Measurements from ENCODE around the gene VWC2L.

VWC2L gene

DNA sequence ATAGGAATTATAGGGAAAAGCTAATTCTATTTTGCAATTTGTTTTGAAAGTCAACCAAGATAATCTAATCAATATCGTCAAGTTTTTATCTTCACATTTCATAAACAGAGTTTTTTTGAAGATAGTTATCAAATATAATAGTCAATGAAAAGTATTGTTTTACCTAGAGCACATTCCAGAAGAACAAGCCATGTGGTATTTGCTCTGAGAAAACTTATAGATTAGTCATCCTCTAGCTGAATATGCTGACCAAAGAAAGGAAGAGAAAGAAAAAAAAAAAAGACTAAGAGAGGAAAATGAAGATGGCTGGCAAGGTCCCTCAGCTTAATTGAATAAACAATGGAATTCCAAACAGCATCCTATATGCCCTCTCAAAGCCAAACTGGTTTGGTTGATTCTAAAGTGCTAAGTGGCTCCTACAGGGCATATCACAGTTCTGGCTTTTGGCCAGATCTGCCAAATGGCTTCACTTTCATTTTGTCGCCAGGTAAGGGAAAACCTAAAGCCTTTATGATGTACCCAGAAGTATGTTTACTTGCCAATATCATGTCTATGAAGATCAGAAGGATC lies 132.6 kb downstream of the VWC2L start:
- DNase-seq: no peak

DNA sequence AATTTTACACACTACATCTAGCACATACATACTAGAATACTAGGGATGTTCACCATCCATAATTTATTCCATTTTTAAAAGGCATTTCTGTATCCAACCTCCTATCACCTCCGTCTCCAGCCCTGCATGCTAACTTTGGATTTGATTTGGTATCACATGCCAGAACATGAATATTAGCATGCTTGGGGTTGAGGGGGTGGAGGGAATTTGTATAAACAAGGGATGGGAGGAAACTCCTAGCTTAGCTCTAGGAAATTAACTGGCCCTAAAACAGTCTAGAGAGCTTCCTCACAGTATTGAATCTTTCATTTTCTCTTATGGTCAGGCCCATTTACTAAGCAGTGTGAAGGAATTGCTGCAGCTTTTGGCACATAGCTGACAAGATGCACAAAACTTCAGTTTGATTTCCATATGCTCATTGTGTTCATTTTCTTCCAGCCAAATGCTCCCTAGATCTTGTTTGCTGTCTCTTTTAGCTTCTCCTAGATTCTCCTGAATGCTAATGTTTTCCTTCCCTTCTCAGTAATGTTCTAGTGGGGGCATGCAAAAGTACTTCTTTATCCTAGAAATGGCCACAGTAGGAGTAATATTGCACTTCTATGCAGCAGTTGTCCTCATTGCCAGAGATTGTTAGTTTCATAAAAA lies 135.2 kb downstream of the VWC2L start:
- no peak for DNase-seq

DNA sequence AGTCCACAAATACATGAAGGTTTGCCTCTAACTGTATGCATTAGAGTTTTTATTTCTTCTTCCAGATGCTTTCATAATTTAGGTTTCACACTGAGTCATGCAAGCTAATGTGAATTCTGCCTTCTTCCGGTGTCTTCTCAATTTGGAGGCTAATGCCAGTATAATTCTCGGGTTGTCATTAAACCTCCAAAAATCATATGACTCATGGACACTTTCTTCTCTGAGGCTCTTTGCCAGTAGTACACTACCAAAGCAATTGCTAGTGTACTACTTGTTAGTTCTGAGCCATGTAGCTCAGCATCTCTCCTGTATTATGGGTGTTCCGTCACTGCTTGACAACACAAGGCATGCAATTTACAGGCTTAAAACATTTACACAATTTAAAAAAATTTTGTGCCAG lies 137.1 kb downstream of the VWC2L start:
- DNase-seq: no peak

DNA sequence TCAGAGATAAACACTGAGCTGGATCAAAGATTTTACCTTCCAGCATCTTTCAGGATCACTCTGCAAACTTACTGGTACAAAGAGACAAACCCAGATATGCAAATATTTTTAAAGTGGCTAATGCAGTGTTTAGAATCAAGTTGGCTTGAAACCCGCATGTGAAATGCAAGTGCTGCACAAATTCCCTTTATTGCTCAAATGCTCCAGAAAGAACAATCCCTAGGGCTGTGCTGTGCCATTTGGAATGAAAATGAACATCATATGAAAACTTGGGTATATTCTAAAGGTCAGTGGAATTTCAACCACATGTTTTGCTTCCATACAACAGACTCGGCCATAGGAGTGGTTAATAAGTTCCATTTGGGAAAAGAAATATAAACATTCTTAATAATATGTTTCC lies 139.1 kb downstream of the VWC2L start:
- no peak for DNase-seq

DNA sequence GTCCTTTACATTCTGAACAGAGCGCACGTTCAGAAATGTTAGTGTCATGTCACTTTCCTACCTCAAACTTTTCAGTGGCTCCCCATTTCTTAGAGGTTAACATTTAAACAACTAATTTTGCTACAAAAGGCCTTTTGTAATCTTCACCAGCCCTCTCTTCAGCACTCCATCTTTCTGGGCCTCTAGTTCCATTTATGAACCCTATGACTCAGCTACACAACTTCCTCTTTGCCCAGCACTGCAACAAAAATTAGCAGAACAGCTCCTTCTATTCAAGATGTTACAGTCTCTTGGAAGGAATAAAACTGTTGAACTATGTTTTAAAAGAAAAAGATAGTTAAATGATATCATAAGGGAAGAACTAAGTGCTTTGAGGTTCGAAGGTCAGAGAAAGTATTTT lies 139.9 kb downstream of the VWC2L start:
- no peak for DNase-seq

DNA sequence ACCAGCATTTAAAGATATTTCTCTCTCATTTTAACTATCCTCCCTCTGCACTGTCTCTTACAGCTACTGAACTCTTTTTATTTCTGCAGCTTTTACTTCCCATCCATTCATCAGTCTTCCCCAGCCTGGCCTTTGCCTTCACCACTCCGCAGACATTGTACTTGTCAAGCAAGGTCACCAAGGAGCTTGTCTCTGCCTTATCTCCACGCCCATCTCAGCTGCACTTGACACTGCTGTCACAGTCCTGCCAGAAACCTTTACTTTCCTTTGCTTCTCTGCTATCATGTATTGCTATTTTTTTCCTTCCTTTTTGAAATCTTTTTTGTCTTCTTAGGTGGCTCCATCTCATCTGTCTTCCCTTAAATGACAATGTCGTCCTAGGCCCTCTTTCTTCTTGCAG lies 147.0 kb downstream of the VWC2L start:
- DNase-seq: no peak

DNA sequence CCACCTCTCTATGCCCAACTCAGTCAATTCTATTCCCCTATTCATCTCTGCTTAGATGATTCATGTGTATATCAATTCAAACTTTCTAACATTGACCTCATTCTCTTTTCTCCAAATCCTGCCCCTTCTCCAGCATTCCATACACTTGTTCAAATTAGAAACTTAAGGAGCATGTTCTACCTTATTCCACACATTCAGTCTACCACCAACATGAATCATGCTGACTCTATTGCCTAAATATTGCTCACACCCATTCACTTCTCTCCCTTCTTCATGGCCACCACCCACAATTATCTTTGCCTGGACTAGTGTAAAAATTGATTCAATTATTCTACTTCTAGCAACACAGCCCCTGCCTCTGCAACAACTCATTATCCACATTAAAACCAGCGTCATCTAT lies 147.5 kb downstream of the VWC2L start:
- no peak for DNase-seq

DNA sequence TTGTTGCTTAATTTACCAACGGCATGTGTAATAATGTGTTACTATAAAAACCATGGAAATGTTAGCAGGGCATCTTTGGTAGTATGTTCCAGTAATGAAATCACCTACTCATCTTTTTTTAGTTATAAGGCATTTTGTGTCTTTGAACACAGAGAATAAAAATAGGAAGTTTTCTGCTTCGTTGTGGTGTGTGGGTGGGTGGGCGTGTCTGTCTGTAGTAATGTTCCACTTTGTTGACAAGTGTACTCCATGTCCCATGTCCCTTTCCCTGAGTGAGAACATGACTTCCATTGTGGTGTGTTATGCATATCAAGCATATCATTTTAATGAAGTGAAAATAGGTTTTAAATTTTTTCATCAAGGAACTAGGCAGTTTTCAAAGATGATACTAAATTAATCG lies 149.3 kb downstream of the VWC2L start:
- no peak for DNase-seq

DNA sequence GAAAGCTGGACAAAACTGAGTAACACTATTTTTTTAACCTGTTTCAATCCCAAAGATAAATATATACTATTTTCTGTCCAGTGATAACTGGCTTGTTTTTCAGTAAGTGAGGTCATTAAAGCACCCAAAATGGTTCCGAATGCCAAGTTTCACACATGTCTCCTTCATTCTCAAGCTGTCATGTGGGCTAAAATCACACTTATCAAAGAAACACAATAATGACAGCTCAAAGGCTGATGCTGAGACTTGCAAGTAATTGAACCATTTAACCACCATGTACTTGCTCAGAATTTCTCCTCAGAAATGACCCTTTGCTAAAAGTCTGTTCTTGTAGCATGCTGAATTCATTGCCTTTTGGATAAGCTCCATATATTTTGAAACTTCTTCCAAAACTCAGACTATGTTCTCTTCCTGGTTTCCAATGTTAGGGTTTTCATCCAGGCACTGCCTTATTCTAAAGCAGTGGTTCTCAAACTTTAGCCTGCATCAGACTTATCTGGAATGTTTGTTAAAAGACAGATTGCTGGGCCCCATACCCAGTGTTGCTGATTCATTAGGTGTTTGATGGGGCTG lies 149.8 kb downstream of the VWC2L start:
- DNase-seq: no peak

DNA sequence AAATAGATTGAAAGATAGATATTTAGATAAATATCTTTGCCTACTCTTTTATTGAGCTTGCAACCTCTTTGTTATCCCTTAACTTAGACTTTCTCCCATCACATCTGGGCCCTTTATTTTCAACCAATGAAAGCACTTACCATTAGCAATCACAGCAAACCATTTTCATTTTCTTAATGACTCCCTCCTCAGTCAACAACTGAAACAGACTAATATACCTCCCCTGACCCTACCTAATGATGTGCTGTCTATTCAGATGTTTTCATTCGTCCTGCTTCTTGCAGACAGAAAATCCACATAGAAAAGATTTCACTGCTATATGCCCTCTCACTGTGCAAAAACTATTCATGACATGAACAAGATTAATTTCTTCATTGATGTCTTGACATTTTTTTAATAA lies 154.4 kb downstream of the VWC2L start:
- DNase-seq: no peak

DNA sequence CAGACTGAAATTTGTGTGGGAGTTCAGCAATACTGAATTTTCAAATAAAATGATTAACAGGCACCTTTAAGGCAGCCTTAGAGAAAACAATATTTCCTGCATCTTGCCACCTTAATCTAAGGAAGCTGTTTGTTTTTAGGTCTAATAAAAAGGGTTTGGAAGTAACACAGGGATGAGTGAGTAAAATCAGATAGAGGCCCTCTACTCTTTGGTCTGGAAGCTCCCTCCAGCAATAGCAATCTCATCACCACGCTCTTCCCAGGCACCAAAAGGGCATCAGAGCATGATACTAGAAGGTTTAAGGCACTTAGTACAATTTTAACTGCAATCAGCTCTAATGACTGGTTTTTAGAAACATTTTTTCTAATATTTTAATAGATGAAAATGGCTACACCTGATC lies 155.6 kb downstream of the VWC2L start:
- DNase-seq: no peak

DNA sequence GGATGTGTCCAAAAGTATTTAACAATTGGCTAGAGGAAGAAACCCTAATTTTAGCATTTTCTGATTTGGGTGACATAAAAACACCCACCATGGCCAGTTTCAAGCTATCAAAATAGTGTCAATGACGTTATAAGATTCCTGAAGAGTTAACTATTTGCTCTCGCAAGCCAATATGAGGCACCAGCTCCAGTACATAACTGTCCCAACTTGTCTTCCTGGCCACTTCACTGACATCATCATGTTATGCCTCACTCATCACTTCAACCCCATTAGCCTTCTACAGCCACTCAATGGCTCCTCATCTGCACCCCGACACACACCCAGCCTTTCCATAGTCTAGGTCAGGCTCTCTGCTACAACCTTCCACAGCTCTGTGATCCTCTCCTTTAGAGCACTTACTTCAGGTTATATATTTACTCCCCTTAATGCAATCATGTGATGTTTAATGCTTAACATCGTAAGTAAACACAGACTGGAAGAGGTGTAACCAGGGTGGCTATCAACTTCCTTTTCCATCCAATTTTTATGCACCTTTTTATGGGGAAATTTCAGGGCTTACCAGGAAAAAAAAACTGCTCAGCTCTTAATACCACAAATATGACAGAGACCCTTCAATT lies 158.7 kb downstream of the VWC2L start:
- no peak for DNase-seq

DNA sequence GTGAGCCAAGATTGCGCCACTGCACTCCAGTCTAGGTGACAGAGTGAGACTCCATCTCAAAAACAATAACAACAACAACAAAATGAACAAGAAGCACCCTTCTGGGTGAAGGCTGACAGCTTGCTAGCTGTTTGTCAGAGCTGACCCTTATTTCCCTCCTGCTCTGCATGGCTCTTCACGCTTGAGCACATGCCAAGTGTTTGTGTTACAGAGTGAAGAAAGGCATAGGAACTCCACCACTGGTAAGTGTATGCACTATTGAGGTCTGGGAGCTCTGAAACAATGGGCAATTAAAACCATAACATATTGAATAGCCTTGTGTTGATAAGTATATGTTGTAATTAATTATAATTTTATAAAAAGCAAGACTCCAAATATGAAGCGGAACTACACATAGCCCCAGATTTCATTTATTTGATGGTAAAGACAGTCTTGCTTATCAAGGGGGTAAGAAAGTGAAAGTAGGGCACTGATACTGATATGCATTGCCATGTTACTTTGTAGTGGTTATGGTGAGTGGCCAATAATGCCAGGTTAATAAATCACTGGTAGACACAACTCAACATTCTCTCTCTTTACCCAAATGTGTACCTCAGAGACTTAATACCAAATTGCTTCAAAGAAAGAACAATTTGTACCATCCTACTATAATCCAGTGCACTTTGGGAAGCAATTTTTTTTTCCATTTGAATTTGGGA lies 163.4 kb downstream of the VWC2L start:
- DNase-seq: no peak

DNA sequence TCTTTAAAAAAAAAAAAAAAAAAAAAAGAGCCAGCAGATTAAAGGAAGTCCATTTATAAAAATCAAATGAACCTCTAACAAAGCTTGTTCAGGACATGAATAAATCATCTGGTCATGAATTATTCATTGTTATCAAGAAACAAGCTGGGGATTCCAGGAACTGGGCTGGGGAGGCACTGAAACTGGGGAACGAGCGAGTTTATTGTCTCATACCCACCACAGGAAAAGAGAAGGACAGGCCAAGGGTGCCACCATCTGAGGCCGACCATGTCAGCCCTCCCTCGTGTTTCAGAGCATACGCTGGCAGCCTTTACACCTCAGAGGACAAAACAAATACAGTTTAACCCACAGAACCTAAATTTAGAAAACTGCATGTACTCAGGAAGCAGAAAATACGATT lies 164.2 kb downstream of the VWC2L start:
- no peak for DNase-seq

DNA sequence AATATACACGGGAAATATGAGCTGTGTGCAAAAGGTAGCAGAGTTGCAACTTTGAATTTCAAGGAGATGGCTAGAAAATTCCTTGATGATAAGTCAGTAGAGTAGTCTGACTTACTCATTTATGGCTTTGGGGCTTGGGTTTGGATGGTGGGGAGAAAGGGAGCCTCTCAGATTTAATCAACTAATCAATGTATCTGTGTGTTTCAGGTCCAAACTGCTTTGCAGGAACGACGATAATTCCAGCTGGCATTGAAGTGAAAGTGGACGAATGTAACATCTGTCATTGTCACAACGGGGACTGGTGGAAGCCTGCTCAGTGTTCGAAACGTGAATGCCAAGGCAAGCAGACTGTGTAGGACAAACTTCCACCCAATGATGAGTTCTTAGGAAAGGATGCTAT lies 164.6 kb downstream of the VWC2L start:
- DNase-seq: no peak

DNA sequence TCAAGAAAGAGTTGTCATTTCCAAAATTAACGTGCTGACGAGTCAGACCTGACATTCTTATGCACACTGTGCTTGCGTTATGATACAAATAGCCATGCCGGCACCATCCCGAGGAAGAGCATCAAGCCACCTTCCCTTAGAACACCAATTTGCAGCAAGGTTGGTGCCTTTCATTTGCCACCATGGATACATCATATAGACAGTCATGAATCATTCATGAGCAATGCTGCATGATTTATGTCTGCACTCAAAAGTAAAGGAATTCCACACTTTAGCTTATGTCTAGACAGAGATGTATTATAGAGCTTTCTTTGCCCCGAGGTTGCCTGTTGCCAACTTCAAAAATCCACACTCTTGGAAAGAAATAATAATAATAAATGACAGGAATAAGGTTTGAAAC lies 166.9 kb downstream of the VWC2L start:
- no peak for DNase-seq

DNA sequence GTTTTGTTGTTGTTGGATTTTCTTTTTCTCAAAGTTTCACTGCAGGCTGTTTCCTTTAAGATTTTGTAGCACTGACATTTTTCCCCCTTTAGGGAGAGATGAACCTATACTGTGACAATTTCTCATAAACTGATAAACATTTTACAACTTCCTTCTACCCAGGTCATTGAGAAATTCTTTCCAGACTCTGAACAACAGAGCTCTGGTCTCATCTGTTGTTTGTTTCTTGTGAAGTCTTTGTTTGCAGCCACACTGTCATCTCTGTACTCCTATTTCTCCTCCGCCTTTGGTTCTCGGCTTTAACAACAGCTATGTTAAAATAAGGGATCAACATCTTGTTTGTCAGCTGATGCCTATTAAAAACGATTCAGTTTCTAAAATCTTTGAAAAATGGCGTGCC lies 167.6 kb downstream of the VWC2L start:
- no peak for DNase-seq

DNA sequence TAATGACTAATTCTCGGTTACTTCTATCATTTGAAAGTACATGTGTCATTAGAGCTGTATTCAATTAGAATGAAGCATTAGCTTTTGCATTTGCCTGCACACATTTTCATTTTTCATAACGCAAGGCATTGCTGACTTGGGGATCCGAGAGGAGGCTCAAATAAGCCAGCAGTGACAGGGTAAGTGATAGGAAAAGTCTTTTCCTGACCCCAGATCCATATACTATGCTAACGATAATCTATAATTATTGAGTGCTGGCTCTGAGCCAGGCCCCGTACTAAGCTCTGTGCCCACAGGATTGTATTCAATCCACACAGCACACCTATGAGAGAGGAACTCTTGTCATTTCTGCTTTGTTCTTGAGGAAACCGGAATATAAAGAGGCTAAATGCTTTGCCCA lies 168.2 kb downstream of the VWC2L start:
- DNase-seq: no peak

DNA sequence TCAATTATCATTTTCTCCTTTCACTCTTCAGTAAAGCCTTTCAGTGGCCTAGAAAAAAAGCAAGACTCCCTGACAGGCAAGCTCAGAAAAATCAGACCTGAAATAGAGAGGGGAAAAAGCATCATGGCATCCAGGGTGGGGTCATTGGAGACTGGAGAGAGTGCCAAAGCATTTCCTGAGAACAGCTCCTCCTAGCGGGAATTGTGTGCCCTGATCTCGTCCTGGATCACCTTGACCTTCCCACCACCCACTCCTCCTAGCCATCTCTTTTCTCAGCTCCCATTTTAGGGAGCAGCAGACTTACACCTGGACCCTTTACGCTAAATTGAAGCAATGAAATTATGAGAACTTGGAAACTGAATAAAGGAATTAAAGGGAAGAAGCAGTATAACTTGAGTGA lies 176.6 kb downstream of the VWC2L start:
- no peak for DNase-seq

DNA sequence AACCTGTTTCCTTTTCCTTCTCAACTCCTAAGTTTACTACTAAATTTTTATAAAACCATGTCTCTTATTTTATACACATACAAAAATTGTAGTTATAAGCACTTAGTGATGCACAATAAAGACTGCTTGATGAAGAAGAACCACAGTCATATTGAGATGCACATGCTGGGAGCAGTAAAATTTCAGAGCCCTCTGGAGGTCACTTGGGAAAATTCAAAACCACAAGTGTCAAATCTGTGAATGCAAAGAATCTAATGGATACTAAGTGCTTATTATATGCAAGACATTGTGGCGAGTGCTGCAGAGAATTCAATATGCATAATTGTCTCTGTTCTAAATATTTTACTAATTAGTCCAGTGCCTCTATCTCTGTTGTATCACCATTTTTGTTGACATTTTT lies 180.5 kb downstream of the VWC2L start:
- no peak for DNase-seq

DNA sequence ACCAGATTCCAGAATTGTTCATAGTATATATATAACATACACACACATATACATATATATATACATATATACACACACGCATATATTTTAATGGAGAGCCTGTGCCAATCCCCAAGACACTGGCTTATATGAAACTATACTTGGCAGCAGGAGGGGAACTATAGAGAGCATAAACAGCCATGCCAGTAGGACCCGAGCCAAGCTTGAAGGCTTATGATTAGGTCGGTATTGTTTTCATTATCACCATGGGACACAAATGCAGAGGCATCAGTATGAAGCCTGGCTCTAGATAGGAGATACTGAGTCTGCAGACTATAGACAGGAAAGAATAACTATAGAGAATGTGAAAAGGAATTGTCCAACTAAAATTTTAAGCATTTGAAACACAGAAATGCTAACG lies 181.2 kb downstream of the VWC2L start:
- DNase-seq: no peak

DNA sequence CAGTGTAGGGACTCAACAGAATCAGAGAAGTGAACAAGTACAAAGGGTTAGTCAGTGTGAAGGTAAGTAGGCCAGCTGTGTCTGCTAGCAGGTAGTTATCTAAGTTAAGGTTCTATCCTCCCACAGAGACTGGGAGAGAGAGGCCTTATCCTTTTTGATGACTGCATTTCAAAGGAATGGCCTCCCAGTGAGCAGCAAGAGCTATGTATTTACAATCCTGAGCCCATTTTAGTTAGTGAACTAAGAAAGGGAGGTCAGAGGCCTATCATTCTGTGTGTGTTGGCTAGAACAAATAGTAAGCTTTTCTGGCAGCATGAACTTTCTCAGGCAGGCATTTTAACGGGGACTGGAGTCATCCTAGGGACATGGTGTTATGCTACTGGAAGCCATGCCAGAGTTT lies 182.9 kb downstream of the VWC2L start:
- no peak for DNase-seq

DNA sequence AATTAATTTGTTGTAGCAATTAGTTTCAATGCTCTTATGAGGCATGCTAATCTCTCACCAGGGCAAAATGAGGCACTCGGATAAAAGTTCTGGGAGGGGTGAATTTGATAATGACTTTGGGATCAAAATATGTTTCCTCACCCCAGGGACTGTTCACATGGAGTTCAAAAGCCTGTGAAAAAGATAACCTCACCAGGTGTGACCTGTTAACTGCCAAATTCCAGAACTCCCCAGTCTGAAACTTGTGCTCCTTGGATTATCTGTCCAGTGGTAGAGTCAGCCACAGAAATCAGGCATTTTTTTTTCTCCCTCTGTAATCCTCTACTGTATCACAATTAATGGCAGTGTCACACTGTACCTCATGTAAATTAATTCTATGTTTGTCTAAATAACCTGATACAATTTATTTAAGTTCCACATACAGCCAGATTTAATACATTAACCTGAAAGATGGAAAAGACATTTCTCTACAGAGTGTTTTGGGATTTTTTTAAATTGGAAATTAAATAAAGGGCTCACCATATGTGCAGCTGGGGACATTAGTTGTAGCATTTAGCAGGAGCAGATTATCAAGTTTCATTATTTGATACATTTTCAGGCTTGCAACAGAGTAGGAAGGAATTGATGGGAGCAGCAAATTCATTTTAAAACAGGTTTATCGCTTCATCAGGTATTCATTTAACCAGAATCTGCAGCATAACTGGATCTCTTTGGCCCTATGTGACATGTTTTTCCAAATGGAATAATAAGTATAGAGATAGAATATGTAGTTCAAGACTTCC lies 191.2 kb downstream of the VWC2L start:
- no peak for DNase-seq

Data from stimulated activated CD4-positive, alpha-beta T cell treated with anti-CD3 and anti-CD28 coated beads, Interleukin-4, amount 100 ng/mL, for 1 hour (primary cell).